GM12878 (cell line): ENCODE results near the gene BTBD10. TPM values are rescaled to one million over a fixed set of nuclear protein-coding genes. Genes with fewer than 3 reads are reported as not detected.

Experiments
- ATAC-seq: fragments of 200-7000 bp; cut with Tn5 transposase; 3 replicates; pipeline ENCODE4 v1.9.1; 2020; ENCODE audit warnings: mild to moderate bottlenecking, moderate library complexity
- BruUV-seq: library from RNA; stranded (reverse); fragments of 400-500 nt; replicated peaks from 2 replicates; lab custom pipeline; 2021; lab: Mats Ljungman, UMichigan
- CTCF ChIA-PET: fragments of 300-600 bp; sonication (Branson Sonifier 250); formaldehyde crosslinking; extraction: SDS; loops from one replicate; lab custom pipeline; 2021; ENCODE audit warnings: inconsistent platforms; lab: Yijun Ruan, JAX
- POLR2A ChIA-PET: fragments of 350-600 bp; formaldehyde crosslinking; extraction: SDS; loops from one replicate; lab custom pipeline; 2021; ENCODE audit warnings: inconsistent platforms; lab: Charles Lee
- RAD21 ChIA-PET: fragments of 300-600 bp; sonication (Branson Sonifier 250); formaldehyde crosslinking; loops from one replicate; lab custom pipeline; 2023; ENCODE audit warnings: antibody characterized with exemption; ENCODE audit not compliant: unreplicated experiment; lab: Charles Lee
- SMC1A ChIA-PET: fragments of 300-600 bp; sonication (Branson Sonifier 250); formaldehyde crosslinking; loops from one replicate; lab custom pipeline; 2023; ENCODE audit not compliant: unreplicated experiment, uncharacterized antibody; lab: Charles Lee
- DNase-seq: peaks from one replicate; pipeline ENCODE4 v3.0.0-alpha.2; 2011; ENCODE audit warnings: low read depth, low spot score
- FAIRE-seq: peaks from 3 replicates; lab custom pipeline; 2011; peaks lifted over from hg19 to GRCh38; lab: Jason Lieb, UNC
- H2AFZ ChIP-seq: 2 replicates; pipeline ENCODE4 v1.6.0; 2011; ENCODE audit warnings: low read depth, low read length, control low read depth; ENCODE audit not compliant: control insufficient read depth
- H3K27ac ChIP-seq: 2 replicates; pipeline ENCODE4 v1.5.1; 2011; ENCODE audit warnings: control low read depth; ENCODE audit not compliant: control insufficient read depth, insufficient read depth
- H3K27me3 ChIP-seq, 2 experiments: replicated peaks in 1 of 2; 2 replicates each; pipeline versions ENCODE4 v1.6.0 to v1.6.1; 2011; ENCODE audit warnings: low read length in 1 of 2; ENCODE audit not compliant: control insufficient read depth in 2 of 2, insufficient read depth in 2 of 2
- H3K36me3 ChIP-seq, 2 experiments: 2 replicates each; pipeline ENCODE4 v1.5.1; 2011; ENCODE audit warnings: low read length in 1 of 2; ENCODE audit not compliant: control insufficient read depth in 2 of 2, insufficient read depth in 2 of 2
- H3K4me1 ChIP-seq: 2 replicates; pipeline ENCODE4 v1.6.1; 2011; ENCODE audit warnings: mild to moderate bottlenecking, low read length, moderate library complexity, mixed read lengths; ENCODE audit not compliant: control insufficient read depth, insufficient read depth
- H3K4me2 ChIP-seq: 2 replicates; pipeline ENCODE4 v1.6.0; 2011; ENCODE audit warnings: control low read depth; ENCODE audit not compliant: control insufficient read depth, insufficient read depth
- H3K4me3 ChIP-seq: fragments of 200-600 bp; sonication (generic); 2 replicates; pipeline ENCODE4 v1.5.1; 2016
- H3K79me2 ChIP-seq: 2 replicates; pipeline ENCODE4 v1.6.0; 2011; ENCODE audit warnings: low read length; ENCODE audit not compliant: control insufficient read depth, insufficient read depth
- H3K9ac ChIP-seq: 2 replicates; pipeline ENCODE4 v1.8.0; 2011; ENCODE audit warnings: low read length, control low read depth, mixed read lengths; ENCODE audit not compliant: control insufficient read depth, insufficient read depth
- H3K9me3 ChIP-seq: replicated peaks from 3 replicates; pipeline ENCODE4 v1.5.1; 2011; ENCODE audit warnings: mild to moderate bottlenecking, low read length; ENCODE audit not compliant: control insufficient read depth, insufficient read depth
- H4K20me1 ChIP-seq: 2 replicates; pipeline ENCODE4 v1.6.0; 2011; ENCODE audit not compliant: control insufficient read depth, insufficient read depth
- BCL3 ChIP-seq: IDR thresholded peaks from 2 replicates; pipeline ENCODE4 v1.6.1; 2011; ENCODE audit warnings: borderline replicate concordance, low read depth, mild to moderate bottlenecking, moderate library complexity, low read length; ENCODE audit not compliant: insufficient read depth, poor library complexity, severe bottlenecking
- CBFB ChIP-seq: IDR thresholded peaks from 2 replicates; pipeline ENCODE4 v1.6.1; 2016; ENCODE audit warnings: antibody characterized with exemption, low read depth
- FOXM1 ChIP-seq: IDR thresholded peaks from 2 replicates; pipeline ENCODE4 v1.6.1; 2012; ENCODE audit warnings: low read depth, mild to moderate bottlenecking, inconsistent platforms, low read length, moderate library complexity
- KLF5 ChIP-seq: fragments of 450-650 bp; IDR thresholded peaks from 2 replicates; pipeline ENCODE4 v1.6.1; 2014; ENCODE audit warnings: mild to moderate bottlenecking; ENCODE audit not compliant: partially characterized antibody
- MTA2 ChIP-seq: fragments of 450-650 bp; IDR thresholded peaks from 2 replicates; pipeline ENCODE4 v1.6.1; 2016; ENCODE audit warnings: low read depth, mild to moderate bottlenecking, moderate library complexity
- MTA3 ChIP-seq: IDR thresholded peaks from 2 replicates; pipeline ENCODE4 v1.6.1; 2012; ENCODE audit warnings: low read length, inconsistent platforms, borderline replicate concordance
- NR2F1 ChIP-seq: fragments of 450-650 bp; conservative IDR thresholded peaks from 2 replicates; pipeline ENCODE4 v1.6.1; 2017; ENCODE audit warnings: mild to moderate bottlenecking
- PAX5 ChIP-seq: IDR thresholded peaks from 2 replicates; pipeline ENCODE4 v1.6.1; 2011; ENCODE audit warnings: low read depth, low read length, borderline replicate concordance
- SMC3 ChIP-seq: IDR thresholded peaks from 2 replicates; pipeline ENCODE4 v1.6.1; 2011; ENCODE audit warnings: low read length, improper control_type of control experiment, borderline replicate concordance
- SUPT20H ChIP-seq: IDR thresholded peaks from 2 replicates; pipeline ENCODE4 v1.6.1; 2011; ENCODE audit warnings: low read depth, mild to moderate bottlenecking, low read length, moderate library complexity, borderline replicate concordance; ENCODE audit not compliant: control insufficient read depth
- SUZ12 ChIP-seq: fragments of 200-600 bp; sonication (generic); IDR thresholded peaks from one replicate; pipeline ENCODE4 v1.6.1; 2018; ENCODE audit warnings: antibody characterized with exemption, mild to moderate bottlenecking; ENCODE audit not compliant: unreplicated experiment
- TCF12 ChIP-seq: IDR thresholded peaks from 2 replicates; pipeline ENCODE4 v1.6.1; 2011; ENCODE audit warnings: low read depth, mild to moderate bottlenecking, low read length
- ZNF274 ChIP-seq: IDR thresholded peaks from one replicate; pipeline ENCODE4 v1.8.0; 2011; ENCODE audit not compliant: insufficient read length, insufficient read depth
- ZNF384 ChIP-seq: IDR thresholded peaks from 2 replicates; pipeline ENCODE4 v1.6.1; 2012; ENCODE audit warnings: low read depth, mild to moderate bottlenecking, low read length, improper control_type of control experiment, borderline replicate concordance
- WGBS: methylation state at CpG from one replicate; pipeline ENCODE4 v1.1.6; 2016; ENCODE audit warnings: low lambda C conversion rate; ENCODE audit not compliant: insufficient replicate concordance, insufficient coverage; ENCODE audit errors: missing lambda C conversion rate; 5-methylcytosine and 5-hydroxymethylcytosine counted together
- in situ Hi-C: fragments of 300-500 bp; cut with MboI; formaldehyde crosslinking; loops from 9 replicates; pipeline ENCODE4 v1.14.3; 2018; ENCODE audit warnings: mixed read lengths
- intact Hi-C: fragments of 100-400 bp; cut with micrococcal nuclease; formaldehyde crosslinking; loops from one replicate; pipeline ENCODE4 v1.14.2; 2022; ENCODE audit not compliant: unreplicated experiment
- polyA plus RNA-seq, 11 experiments: library from polyadenylated mRNA; depleted of rRNA in 4 of 11; unstranded in 6 of 11; stranded (reverse) in 5 of 11; fragments of >200 nt; fragmentation: Nextera tagmentation in 4 of 11; fragmentation: Illumina TruSeq in 1 of 11; extraction: Ambion mirVana in 4 of 11; extraction: Trizol in 1 of 11; gene quantifications; 1 replicate in 1 of 11; 2 replicates in 10 of 11; pipeline versions ENCODE4 v1.2.1 to v1.2.3, GENCODE V29; 2011 to 2016; ENCODE audit warnings: inconsistent platforms in 2 of 11, missing spikeins in 2 of 11, low read depth in 1 of 11
- total RNA-seq, 4 experiments: library from RNA; depleted of rRNA in 3 of 4; stranded (reverse); fragments of >200 nt in 3 of 4; fragmentation: Illumina TruSeq in 1 of 4; extraction: Trizol in 1 of 4; gene quantifications; 2 replicates each; pipeline versions ENCODE4 v1.2.1 to v1.2.3, GENCODE V29; 2013 to 2021
- TF ChIP-seq, protein P1 (sequence below): IDR thresholded peaks from 2 replicates; pipeline ENCODE4 v1.6.1; 2012; ENCODE audit warnings: low read depth, low read length, improper control_type of control experiment

The BTBD10 gene
- total and polyA plus RNA-seq, 10 of the 15 experiments (the other 5 are each of a cell fraction or from before 2014, with no cell fraction given): 20.8 to 38.8 (median 26.9) TPM

DNA sequence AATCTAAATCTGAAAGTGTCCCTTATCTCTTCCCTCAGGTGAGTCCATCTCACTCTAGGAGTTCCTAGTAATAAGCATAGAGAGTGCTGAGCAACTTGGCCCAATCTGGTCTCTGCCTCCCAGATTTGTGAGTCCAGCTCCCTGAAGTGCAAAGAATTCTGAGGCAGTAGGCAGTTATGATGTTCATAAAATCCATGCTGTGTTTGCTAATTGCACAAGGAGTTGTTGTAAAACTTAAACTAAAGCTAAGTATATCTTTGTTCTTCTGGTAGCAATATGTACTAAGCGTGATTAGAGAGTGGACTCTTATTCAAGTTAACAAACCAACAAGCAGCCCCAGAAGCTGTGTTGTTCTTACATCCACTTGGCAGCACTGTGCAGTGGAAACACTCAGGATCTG lies 40.4 kb upstream of the BTBD10 start (continued):
- no peak for TF ChIP-seq SUPT20H
- no peak for TF ChIP-seq ZNF274
- TF ChIP-seq NR2F1: no peak
- no peak for TF ChIP-seq CBFB
- no peak for TF ChIP-seq MTA3
- TF ChIP-seq, all 136 proteins: peak for 0

GRCh38 chr11:13502492-13502891 lies 39.5 kb upstream of the BTBD10 start:
- Histone ChIP-seq H3K4me3 (no peak overlapping the region), H3K79me2 (no peaks in the 10 kb centered on the region), H3K36me3 (no peaks in the 10 kb centered on the region), H3K4me2 (no peak overlapping the region), H3K4me1 (no peaks in the 10 kb centered on the region), H2AFZ (no peak overlapping the region), H3K27ac (no peak overlapping the region), H3K9me3 (no peaks in the 10 kb centered on the region), H4K20me1 (no peaks in the 10 kb centered on the region), H3K27me3 (no peaks in the 10 kb centered on the region), H3K9ac (no peak overlapping the region)
- WGBS: 0% methylated on average over 1 of the region's 1 CpG
- ChIA-PET SMC1A (interaction anchor here (1.0 to 1.6 kb wide), 2 partner anchors 10 to 14 kb away, joined by 3 read pairs; no protein-coding TSS in a partner anchor), CTCF (interaction anchor here (0.7 to 2.1 kb wide), 2 partner anchors 15 to 307 kb away, joined by 4 to 8 read pairs; no protein-coding TSS in a partner anchor), POLR2A (no interaction called here), RAD21 (no interaction called here)
- intact Hi-C loops (no loop called here), in situ Hi-C loops (no loop called here)
- no peak for TF ChIP-seq KLF5
- TF ChIP-seq MTA3: no peak
- TF ChIP-seq PAX5: no peak
- TF ChIP-seq TCF12: no peak
- no peak for TF ChIP-seq ZNF384
- no peak for TF ChIP-seq BCL3
- TF ChIP-seq SUZ12: no peak
- TF ChIP-seq SMC3: no peak
- TF ChIP-seq, protein P1, sequence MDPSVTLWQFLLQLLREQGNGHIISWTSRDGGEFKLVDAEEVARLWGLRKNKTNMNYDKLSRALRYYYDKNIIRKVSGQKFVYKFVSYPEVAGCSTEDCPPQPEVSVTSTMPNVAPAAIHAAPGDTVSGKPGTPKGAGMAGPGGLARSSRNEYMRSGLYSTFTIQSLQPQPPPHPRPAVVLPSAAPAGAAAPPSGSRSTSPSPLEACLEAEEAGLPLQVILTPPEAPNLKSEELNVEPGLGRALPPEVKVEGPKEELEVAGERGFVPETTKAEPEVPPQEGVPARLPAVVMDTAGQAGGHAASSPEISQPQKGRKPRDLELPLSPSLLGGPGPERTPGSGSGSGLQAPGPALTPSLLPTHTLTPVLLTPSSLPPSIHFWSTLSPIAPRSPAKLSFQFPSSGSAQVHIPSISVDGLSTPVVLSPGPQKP: no peak
- no peak for TF ChIP-seq MTA2
- no peak for TF ChIP-seq FOXM1
- FAIRE-seq (no peak), DNase-seq (no peak), ATAC-seq (no peak)
- BruUV-seq: no TSS peak
